MCF 10A (cell line): ENCODE measurements around the gene NKTR. TPM values are rescaled to one million over a fixed set of nuclear protein-coding genes. Genes with fewer than 3 reads are reported as not detected.
"Not testable (repeated sequence)": the region's sequence is repeated elsewhere in the genome, so short reads cannot be mapped to it uniquely, and the experiment has no call there.

Source experiments
- Bru-seq: library from RNA; stranded (reverse); fragments of 400-500 nt; gene quantifications from one replicate; lab custom pipeline; 2021; lab: Mats Ljungman, UMichigan
- BruChase-seq, 2 experiments: library from RNA; stranded (reverse); fragments of 400-500 nt; gene quantifications; one replicate each; lab custom pipeline; 2021; lab: Mats Ljungman, UMichigan
- BruUV-seq: library from RNA; stranded (reverse); fragments of 400-500 nt; replicated peaks from 2 replicates; lab custom pipeline; 2021; lab: Mats Ljungman, UMichigan
- CTCF ChIA-PET: fragments of 300-600 bp; sonication (Branson Sonifier 250); formaldehyde crosslinking; extraction: SDS; loops from one replicate; lab custom pipeline; 2021; ENCODE audit warnings: antibody characterized with exemption, inconsistent platforms; lab: Yijun Ruan, JAX
- POLR2A ChIA-PET: fragments of 300-600, 350-650 bp; sonication (Branson Sonifier 250); formaldehyde crosslinking; extraction: SDS; loops from one replicate; lab custom pipeline; 2020; ENCODE audit warnings: antibody characterized with exemption, inconsistent platforms; lab: Yijun Ruan, JAX
- DNase-seq: peaks from one replicate; pipeline ENCODE4 v3.0.0-alpha.2; 2018; ENCODE audit not compliant: unreplicated experiment
- H3K27ac Mint-ChIP-seq: one replicate; pipeline ENCODE4 v1.8.0; 2022; ENCODE audit warnings: mild to moderate bottlenecking, low read depth, mixed read lengths; ENCODE audit not compliant: unreplicated experiment
- H3K27me3 Mint-ChIP-seq: one replicate; pipeline ENCODE4 v1.8.0; 2022; ENCODE audit warnings: mixed read lengths; ENCODE audit not compliant: insufficient read depth, unreplicated experiment
- H3K36me3 Mint-ChIP-seq: one replicate; pipeline ENCODE4 v1.8.0; 2022; ENCODE audit warnings: mild to moderate bottlenecking, moderate library complexity, mixed read lengths; ENCODE audit not compliant: insufficient read depth, unreplicated experiment
- H3K4me1 Mint-ChIP-seq: one replicate; pipeline ENCODE4 v1.8.0; 2022; ENCODE audit warnings: mixed read lengths; ENCODE audit not compliant: insufficient read depth, unreplicated experiment
- H3K4me3 Mint-ChIP-seq: one replicate; pipeline ENCODE4 v1.8.0; 2022; ENCODE audit warnings: mild to moderate bottlenecking, moderate library complexity, mixed read lengths; ENCODE audit not compliant: unreplicated experiment
- H3K9me3 Mint-ChIP-seq: one replicate; pipeline ENCODE4 v1.8.0; 2022; ENCODE audit warnings: mixed read lengths; ENCODE audit not compliant: unreplicated experiment
- CTCF ChIP-seq: fragments of 200-600 bp; IDR thresholded peaks from one replicate; pipeline ENCODE4 v1.8.0; 2022; ENCODE audit warnings: antibody characterized with exemption, mild to moderate bottlenecking; ENCODE audit not compliant: unreplicated experiment
- intact Hi-C: fragments of 100-400 bp; cut with micrococcal nuclease; formaldehyde crosslinking; loops from 2 replicates; pipeline ENCODE4 v1.14.1; 2022
- long read RNA-seq: library from polyadenylated mRNA; stranded (forward); transcript quantifications from one replicate; pipeline ENCODE4 v2.0.0, GENCODE V29; 2022
- total RNA-seq: library from RNA; stranded (reverse); gene quantifications from 2 replicates; pipeline ENCODE4 v1.2.3, GENCODE V29; 2022

NKTR gene
- total RNA-seq (63.4 and 63.5 TPM in 2 replicates), Bru-seq, nascent RNA (percentile 94 among the genes with signal in this experiment), BruChase-seq, experiment 1, labeled RNA remaining after a 6-hour chase (percentile 96 among the genes with signal in this experiment), BruChase-seq, experiment 2, labeled RNA remaining after a 2-hour chase (percentile 98 among the genes with signal in this experiment)
- long read RNA-seq, full-length matches to known transcripts: 4 of 16 reads
- long read RNA-seq, partial matches to known transcripts: 3 of 16 reads
- long read RNA-seq, other reads (novel, unspliced or antisense): 9 of 16 reads

GRCh38 chr3:42600111-42600957 is at the start of gene NKTR:
Gene NKTR, plus strand, starts transcription at chr3:42600686. Its CDS starts 321 bp downstream, at chr3:42601007.
- intact Hi-C loops: loop anchor here (1.0 to 5.0 kb wide), 2 partner anchors 10 to 52 kb away; partner anchors contain the start of genes SS18L2 and ZBTB47
- POLR2A ChIA-PET: interaction anchor here (0.5 to 3.9 kb wide), 27 partner anchors 9 to 315 kb away, joined by 3 to 101 read pairs (median 4); partner anchors contain the start of genes SEC22C, SS18L2 and ZBTB47

GRCh38 chr3:42552830-42553229 is 47.7 kb upstream of the NKTR start:
- no peaks in the 10 kb centered on the region for H3K4me1 Mint-ChIP-seq
- H3K36me3 Mint-ChIP-seq: peaks cover 87% of the 10 kb centered on the region
- H3K4me3 Mint-ChIP-seq: no peak overlapping the region
- no peaks in the 10 kb centered on the region for H3K27me3 Mint-ChIP-seq
- CTCF ChIA-PET: interaction anchor here (0.5 to 1.1 kb wide), 5 partner anchors 12 to 306 kb away, joined by 3 to 5 read pairs (median 3); no protein-coding TSS in a partner anchor
- H3K27ac Mint-ChIP-seq: no peak overlapping the region
- TF ChIP-seq CTCF: no peak
- no TSS peak for BruUV-seq
- DNase-seq: no peak
- no peaks in the 10 kb centered on the region for H3K9me3 Mint-ChIP-seq
- POLR2A ChIA-PET: interaction anchor here (1.3 kb wide), 1 partner anchor 37 kb away, joined by 3 read pairs; no protein-coding TSS in a partner anchor
- intact Hi-C loops: no loop called here

More at GRCh38 chr3:42600111-42600957, at the start of gene NKTR:
- no peak for TF ChIP-seq CTCF
- no peaks in the 10 kb centered on the region for H3K27me3 Mint-ChIP-seq
- H3K27ac Mint-ChIP-seq: peak within 1 kb of the TSS; percentile 90
- BruUV-seq: no TSS peak
- peak within 1 kb of the TSS; percentile 82 for H3K4me3 Mint-ChIP-seq
- CTCF ChIA-PET: interaction anchor here (0.6 to 3.0 kb wide), 7 partner anchors 18 to 375 kb away, joined by 3 to 30 read pairs (median 5); partner anchors contain the start of gene SEC22C
- DNase-seq: peak; percentile 99
- no peaks in the 10 kb centered on the region for H3K9me3 Mint-ChIP-seq
- H3K36me3 Mint-ChIP-seq: peaks cover 50% of the 10 kb centered on the region
- peaks cover 10% of the 10 kb centered on the region for H3K4me1 Mint-ChIP-seq

- BruUV-seq: no TSS peak
- POLR2A ChIA-PET: no interaction called here
These were observed 44.3 kb upstream of the NKTR start for GRCh38 chr3:42556089-42556632.

GRCh38 chr3:42556817-42557216 is 43.7 kb upstream of the NKTR start:
- H3K9me3 Mint-ChIP-seq, BruUV-seq, H3K27me3 Mint-ChIP-seq, POLR2A ChIA-PET, intact Hi-C loops, DNase-seq, H3K4me3 Mint-ChIP-seq, H3K4me1 Mint-ChIP-seq, H3K27ac Mint-ChIP-seq: not testable (repeated sequence)
- CTCF ChIA-PET: interaction anchor here (1.3 kb wide), 1 partner anchor 9 kb away, joined by 7 read pairs; no protein-coding TSS in a partner anchor
- peaks cover 93% of the 10 kb centered on the region for H3K36me3 Mint-ChIP-seq

More at GRCh38 chr3:42556089-42556632, 44.3 kb upstream of the NKTR start:
- no peaks in the 10 kb centered on the region for H3K4me1 Mint-ChIP-seq
- DNase-seq: no peak
- no peak overlapping the region for H3K27ac Mint-ChIP-seq
- no peaks in the 10 kb centered on the region for H3K9me3 Mint-ChIP-seq
- no peak for TF ChIP-seq CTCF
- CTCF ChIA-PET: interaction anchor here (1.3 kb wide), 1 partner anchor 9 kb away, joined by 7 read pairs; no protein-coding TSS in a partner anchor
- H3K36me3 Mint-ChIP-seq: peaks cover 90% of the 10 kb centered on the region
- no peak overlapping the region for H3K4me3 Mint-ChIP-seq
- intact Hi-C loops: no loop called here
- no peaks in the 10 kb centered on the region for H3K27me3 Mint-ChIP-seq
